Left lung (tissue), 10 donors: Measurements from ENCODE around the gene SLC49A3. TPM values are rescaled to one million over a fixed set of nuclear protein-coding genes. Genes with fewer than 3 reads are reported as not detected.
"Not testable (repeated sequence)": the region's sequence is repeated elsewhere in the genome, so short reads cannot be mapped to it uniquely, and the experiment has no call there.

Experiments
- ATAC-seq: fragments of 200-7000 bp; cut with Tn5 transposase; one replicate; pipeline ENCODE4 v1.9.1; 2020; ENCODE audit warnings: moderate library complexity
- DNase-seq, 4 donors: peaks; one replicate each; pipeline ENCODE4 v3.0.0-alpha.2; 2013 to 2020
- H3K27ac ChIP-seq, 2 donors: fragments of 200-600 bp; sonication (generic) in 1 of 2; one replicate each; pipeline versions ENCODE4 v1.5.0 to v1.8.0; 2020 to 2021
- H3K27me3 ChIP-seq, 2 donors: fragments of 200-600 bp; sonication (generic) in 1 of 2; one replicate each; pipeline versions ENCODE4 v1.5.0 to v1.8.0; 2020 to 2021
- H3K36me3 ChIP-seq, 2 donors: fragments of 200-600 bp; sonication (generic) in 1 of 2; one replicate each; pipeline versions ENCODE4 v1.5.0 to v1.8.0; 2020 to 2021
- H3K4me1 ChIP-seq, 2 donors: fragments of 200-600 bp; one replicate each; pipeline ENCODE4 v1.8.0; 2021
- H3K4me3 ChIP-seq, 2 donors: fragments of 200-600 bp; sonication (generic) in 1 of 2; one replicate each; pipeline versions ENCODE4 v1.5.0 to v1.8.0; 2020 to 2021; ENCODE audit warnings: mild to moderate bottlenecking in 1 of 2
- H3K9me3 ChIP-seq, 2 donors: fragments of 200-600 bp; sonication (generic) in 1 of 2; one replicate each; pipeline versions ENCODE4 v1.5.0 to v1.8.0; 2020 to 2021
- CTCF ChIP-seq, 2 donors: fragments of 200-600 bp; sonication (generic) in 1 of 2; IDR thresholded peaks; one replicate each; pipeline versions ENCODE4 v1.5.0 to v1.8.0; 2021; ENCODE audit warnings: antibody characterized with exemption in 2 of 2
- intact Hi-C, 2 donors: fragments of 100-400 bp; cut with DNase I; formaldehyde crosslinking; loops; one replicate each; pipeline versions ENCODE4 v1.11.2 to v1.14.2; 2022
- polyA plus RNA-seq, 6 donors: library from polyadenylated mRNA; unstranded; fragments of 120-200 nt; gene quantifications; one replicate each; pipeline ENCODE4 v1.2.1, GENCODE V29; 2013; ENCODE audit not compliant: insufficient read length in 6 of 6
- total RNA-seq, 2 donors: library from RNA; stranded (reverse); fragmentation: NEBNext Ultra II Directional; extraction: Animal tissue kit (Norgen Biotek cat#: 25700); gene quantifications; one replicate each; pipeline ENCODE4 v1.2.1, GENCODE V29; 2021
- donor health status: DM: no; HTN: yes; CAD: no.
- donor health status: DM: no; HTN: no; CAD: no.

Gene SLC49A3
- total and polyA plus RNA-seq, 8 donors = 7.4 to 27.5 (median 8.8) TPM

GRCh38 chr4:646460-646859 lies 42.5 kb downstream of the SLC49A3 start:
- ATAC-seq (no peak), DNase-seq (peak in 1 of 4 donors; percentile 77)
- Histone ChIP-seq H3K27me3 (peaks cover 8 to 70% of the 10 kb centered on the region in 2 donors), H3K36me3 (no peaks in the 10 kb centered on the region), H3K4me3 (no peak overlapping the region), H3K27ac (no peak overlapping the region), H3K9me3 (peaks cover 0 to 11% of the 10 kb centered on the region in 2 donors), H3K4me1 (no peaks in the 10 kb centered on the region)
- no peak for TF ChIP-seq CTCF (IDR thresholded peaks at IDR 0.05)
- intact Hi-C loops = no loop called here

GRCh38 chr4:642366-642765 lies 46.6 kb downstream of the SLC49A3 start:
- H3K4me1 ChIP-seq, ATAC-seq, H3K36me3 ChIP-seq, H3K4me3 ChIP-seq, H3K27ac ChIP-seq, intact Hi-C loops: not testable (repeated sequence)
- DNase-seq = peak in 1 of 4 donors; percentile 6
- H3K27me3 ChIP-seq = peaks cover 0 to 54% of the 10 kb centered on the region in 2 donors
- H3K9me3 ChIP-seq = peaks cover 0 to 12% of the 10 kb centered on the region in 2 donors

- Histone ChIP-seq H3K36me3 (no peaks in the 10 kb centered on the region), H3K4me3 (no peak overlapping the region), H3K27me3 (peaks cover 0 to 58% of the 10 kb centered on the region in 2 donors), H3K9me3 (peaks cover 0 to 9% of the 10 kb centered on the region in 2 donors), H3K27ac (no peak overlapping the region), H3K4me1 (no peaks in the 10 kb centered on the region)
- intact Hi-C loops = no loop called here
- ATAC-seq (no peak), DNase-seq (peak in 1 of 4 donors; percentile 74)
- no peak for TF ChIP-seq CTCF (IDR thresholded peaks at IDR 0.05)
Observed at GRCh38 chr4:637536-638280, 51.2 kb downstream of the SLC49A3 start.

GRCh38 chr4:636628-637159 lies 52.3 kb downstream of the SLC49A3 start:
- Histone ChIP-seq H3K27ac (no peak overlapping the region), H3K9me3 (peaks cover 0 to 6% of the 10 kb centered on the region in 2 donors), H3K27me3 (peaks cover 0 to 52% of the 10 kb centered on the region in 2 donors), H3K4me3 (no peak overlapping the region), H3K4me1 (no peaks in the 10 kb centered on the region), H3K36me3 (no peaks in the 10 kb centered on the region)
- ATAC-seq = no peak
- no peak for TF ChIP-seq CTCF (IDR thresholded peaks at IDR 0.05)
- DNase-seq = peak in 1 of 4 donors; percentile 72
- intact Hi-C loops = no loop called here

- peak in 1 of 4 donors; percentile 77 for DNase-seq
- no peaks in the 10 kb centered on the region for H3K36me3 ChIP-seq
- no peaks in the 10 kb centered on the region for H3K4me1 ChIP-seq
- H3K9me3 ChIP-seq = peaks cover 0 to 3% of the 10 kb centered on the region in 2 donors
- intact Hi-C loops = no loop called here
- no peak overlapping the region for H3K27ac ChIP-seq
- no peak for TF ChIP-seq CTCF (IDR thresholded peaks at IDR 0.05)
- ATAC-seq = no peak
- no peak overlapping the region for H3K4me3 ChIP-seq
- peaks cover 0 to 52% of the 10 kb centered on the region in 2 donors for H3K27me3 ChIP-seq
Observed at GRCh38 chr4:635851-636627, 52.9 kb downstream of the SLC49A3 start.

- DNase-seq = peak in 1 of 4 donors; percentile 53
- H3K36me3 ChIP-seq, H3K4me1 ChIP-seq, H3K27ac ChIP-seq, H3K4me3 ChIP-seq, intact Hi-C loops, ATAC-seq, H3K9me3 ChIP-seq: not testable (repeated sequence)
- H3K27me3 ChIP-seq = peaks cover 0 to 54% of the 10 kb centered on the region in 2 donors
Observed at GRCh38 chr4:635066-635835, 53.7 kb downstream of the SLC49A3 start.
